Activated CD8-positive, alpha-beta T cell treated with anti-CD3 and anti-CD28 coated beads for 36 hours (primary cell): Measurements from ENCODE around the gene FBXO34. TPM values are rescaled to one million over a fixed set of nuclear protein-coding genes. Genes with fewer than 3 reads are reported as not detected.
A peak's percentile ranks its signal among the peaks of the same experiment; 100 is the strongest.
"Not testable (repeated sequence)": the region's sequence is repeated elsewhere in the genome, so short reads cannot be mapped to it uniquely, and the experiment has no call there.

Experiments
- ATAC-seq: fragments of 200-7000 bp; cut with Tn5 transposase; one replicate; pipeline ENCODE4 v1.10.0; 2021; ENCODE audit warnings: mild to moderate bottlenecking, moderate library complexity
- CTCF ChIA-PET: fragments of 350-600 bp; sonication (Branson Sonifier 250); formaldehyde crosslinking; loops from one replicate; lab custom pipeline; 2021; ENCODE audit warnings: antibody characterized with exemption; lab: Charles Lee
- POLR2A ChIA-PET: fragments of 350-600 bp; sonication (Branson Sonifier 250); formaldehyde crosslinking; loops from one replicate; lab custom pipeline; 2021; ENCODE audit warnings: antibody characterized with exemption; lab: Charles Lee
- DNase-seq: peaks from one replicate; pipeline ENCODE4 v3.0.0-alpha.2; 2020
- H3K27ac Mint-ChIP-seq: one replicate; pipeline ENCODE4 v1.8.0; 2021; ENCODE audit warnings: mild to moderate bottlenecking, mixed read lengths
- H3K27me3 Mint-ChIP-seq: one replicate; pipeline ENCODE4 v1.8.0; 2021; ENCODE audit warnings: mixed read lengths
- H3K36me3 Mint-ChIP-seq: one replicate; pipeline ENCODE4 v1.8.0; 2021; ENCODE audit warnings: low read depth, mixed read lengths
- H3K4me1 Mint-ChIP-seq: one replicate; pipeline ENCODE4 v1.8.0; 2021; ENCODE audit warnings: low read depth, mixed read lengths
- H3K4me3 Mint-ChIP-seq: one replicate; pipeline ENCODE4 v1.8.0; 2021; ENCODE audit warnings: mild to moderate bottlenecking, moderate library complexity, mixed read lengths
- H3K9me3 Mint-ChIP-seq: one replicate; pipeline ENCODE4 v1.8.0; 2021; ENCODE audit warnings: mixed read lengths
- CTCF ChIP-seq: fragments of 200-600 bp; IDR thresholded peaks from one replicate; pipeline ENCODE4 v1.8.0; 2022; ENCODE audit warnings: antibody characterized with exemption, mild to moderate bottlenecking
- intact Hi-C: fragments of 100-400 bp; cut with micrococcal nuclease; formaldehyde crosslinking; loops from one replicate; pipeline ENCODE4 v1.10.0; 2022
- total RNA-seq, 2 experiments: library from RNA; stranded (reverse); gene quantifications; one replicate each; pipeline ENCODE4 v1.2.3, GENCODE V29; 2021

The FBXO34 gene
- total RNA-seq, 2 experiments from 2014 or later = 17.7 to 20.0 TPM

- Mint-ChIP-seq H3K9me3 (no peaks in the 10 kb centered on the region), H3K4me3 (no peak overlapping the region), H3K4me1 (peaks cover 67% of the 10 kb centered on the region), H3K27me3 (no peaks in the 10 kb centered on the region), H3K36me3 (peaks cover 1% of the 10 kb centered on the region), H3K27ac (peak overlapping the region; percentile 76)
- DNase-seq (no peak), ATAC-seq (no peak)
- ChIA-PET POLR2A (no interaction called here), CTCF (interaction anchor here (1.0 to 1.6 kb wide), 3 partner anchors 14 to 70 kb away, joined by 3 to 6 read pairs (median 4); no protein-coding TSS in a partner anchor)
- TF ChIP-seq CTCF = no peak
- intact Hi-C loops = no loop called here
Observed at GRCh38 chr14:55340482-55340881, 69.3 kb downstream of the FBXO34 start.

DNA sequence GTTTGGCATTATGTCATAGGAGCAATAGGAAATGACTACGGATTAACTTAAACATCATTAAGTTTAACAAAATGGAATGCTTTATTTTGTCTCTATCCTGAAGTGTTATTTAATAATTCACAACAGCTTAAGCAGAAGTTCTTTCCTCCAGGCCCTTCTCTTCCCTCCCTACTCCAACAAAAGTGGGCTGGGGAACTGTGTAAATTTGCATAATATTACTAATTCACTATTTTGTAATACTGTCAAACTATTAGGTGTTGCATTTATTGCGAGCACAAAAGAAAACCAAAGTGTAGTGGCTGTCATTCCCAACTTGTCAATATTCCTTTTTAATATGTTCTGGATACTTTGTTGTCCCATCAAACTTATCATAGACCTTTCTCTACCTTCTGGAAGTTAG, 70.6 kb downstream of the FBXO34 start:
- Mint-ChIP-seq H3K27me3 (no peaks in the 10 kb centered on the region), H3K27ac (no peak overlapping the region), H3K4me1 (peaks cover 69% of the 10 kb centered on the region), H3K9me3 (no peaks in the 10 kb centered on the region), H3K4me3 (no peak overlapping the region), H3K36me3 (peaks cover 1% of the 10 kb centered on the region)
- intact Hi-C loops = no loop called here
- no peak for TF ChIP-seq CTCF
- ChIA-PET POLR2A (no interaction called here), CTCF (interaction anchor here (1.2 to 1.8 kb wide), 2 partner anchors 8 to 13 kb away, joined by 4 to 9 read pairs; no protein-coding TSS in a partner anchor)
- ATAC-seq (no peak), DNase-seq (no peak)

DNA sequence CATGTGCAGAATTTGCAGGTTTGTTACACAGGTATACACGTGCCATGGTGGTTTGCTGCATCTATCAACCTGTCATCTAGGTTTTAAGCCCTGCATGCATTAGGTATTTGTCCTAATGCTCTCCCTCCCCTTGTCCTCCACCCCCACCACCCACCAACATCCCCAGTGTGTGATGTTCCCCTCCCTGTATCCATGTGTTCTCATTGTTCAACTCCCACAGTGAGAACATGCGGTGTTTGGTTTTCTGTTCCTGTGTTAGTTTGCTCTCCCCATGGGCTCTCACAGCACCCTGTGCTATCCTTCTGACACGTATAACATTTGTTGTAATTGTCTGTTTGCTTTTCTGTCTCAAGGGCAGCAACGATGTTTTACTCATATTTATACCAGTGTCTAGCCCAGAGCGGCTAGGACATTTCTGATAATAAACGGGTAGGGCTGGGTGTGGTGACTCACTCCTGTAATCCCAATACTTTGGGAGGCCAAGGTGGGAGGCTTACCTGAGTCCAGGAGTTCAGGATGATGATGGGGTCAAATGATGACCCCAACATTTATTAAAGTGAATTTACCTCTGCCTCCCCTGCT, 73.5 kb downstream of the FBXO34 start:
- H3K4me3 Mint-ChIP-seq, intact Hi-C loops, DNase-seq, ATAC-seq, H3K27ac Mint-ChIP-seq, CTCF ChIA-PET, POLR2A ChIA-PET, H3K36me3 Mint-ChIP-seq, H3K27me3 Mint-ChIP-seq, H3K9me3 Mint-ChIP-seq: not testable (repeated sequence)
- H3K4me1 Mint-ChIP-seq = peaks cover 71% of the 10 kb centered on the region

GRCh38 chr14:55347040-55347439, 75.8 kb downstream of the FBXO34 start:
- ATAC-seq = no peak
- ChIA-PET POLR2A (interaction anchor here (0.5 kb wide), 1 partner anchor 43 kb away, joined by 4 read pairs; no protein-coding TSS in a partner anchor), CTCF (interaction anchor here (1.5 to 4.4 kb wide), 4 partner anchors 9 to 135 kb away, joined by 3 to 16 read pairs (median 7); partner anchors contain the start of gene FBXO34)
- Mint-ChIP-seq H3K4me3 (no peak overlapping the region), H3K27me3 (no peaks in the 10 kb centered on the region), H3K4me1 (peaks cover 51% of the 10 kb centered on the region), H3K9me3 (no peaks in the 10 kb centered on the region), H3K36me3 (peaks cover 6% of the 10 kb centered on the region), H3K27ac (no peak overlapping the region)
- DNase-seq = no peak
- intact Hi-C loops = no loop called here
- TF ChIP-seq CTCF = no peak

- H3K4me3 Mint-ChIP-seq = no peak overlapping the region
- H3K4me1 Mint-ChIP-seq = peaks cover 47% of the 10 kb centered on the region
- DNase-seq = no peak
- ATAC-seq = no peak
- intact Hi-C loops = no loop called here
- H3K9me3 Mint-ChIP-seq = no peaks in the 10 kb centered on the region
- no peak for TF ChIP-seq CTCF
- no peaks in the 10 kb centered on the region for H3K27me3 Mint-ChIP-seq
- ChIA-PET POLR2A (interaction anchor here (1.5 to 1.6 kb wide), 2 partner anchors 64 to 73 kb away, joined by 3 read pairs; no protein-coding TSS in a partner anchor), CTCF (interaction anchor here (1.5 to 4.4 kb wide), 3 partner anchors 74 to 135 kb away, joined by 3 to 16 read pairs (median 6); partner anchors contain the start of gene FBXO34)
- H3K36me3 Mint-ChIP-seq = peaks cover 6% of the 10 kb centered on the region
- no peak overlapping the region for H3K27ac Mint-ChIP-seq
Observed at GRCh38 chr14:55347748-55348147, 76.5 kb downstream of the FBXO34 start.
